Lower lobe of right lung (tissue), 2 donors: ENCODE measurements around the gene MEI1. TPM values are rescaled to one million over a fixed set of nuclear protein-coding genes. Genes with fewer than 3 reads are reported as not detected.
A peak's percentile ranks its signal among the peaks of the same experiment; 100 is the strongest.
"Not testable (repeated sequence)": the region's sequence is repeated elsewhere in the genome, so short reads cannot be mapped to it uniquely, and the experiment has no call there.

Source experiments
- ATAC-seq, 2 donors: fragments of 200-7000 bp; cut with Tn5 transposase; one replicate each; pipeline ENCODE4 v1.9.1; 2020 to 2022; ENCODE audit warnings: mild to moderate bottlenecking in 2 of 2, moderate library complexity in 2 of 2
- DNase-seq: peaks from one replicate; pipeline ENCODE4 v3.0.0-alpha.2; 2020
- H3K27ac ChIP-seq: fragments of 200-600 bp; one replicate; pipeline ENCODE4 v1.8.0; 2022
- H3K27me3 ChIP-seq: fragments of 200-600 bp; one replicate; pipeline ENCODE4 v1.8.0; 2022; ENCODE audit warnings: low read depth
- H3K36me3 ChIP-seq: fragments of 200-600 bp; one replicate; pipeline ENCODE4 v1.8.0; 2022; ENCODE audit warnings: mild to moderate bottlenecking
- H3K4me1 ChIP-seq: fragments of 200-600 bp; one replicate; pipeline ENCODE4 v1.8.0; 2022
- H3K4me3 ChIP-seq: fragments of 200-600 bp; one replicate; pipeline ENCODE4 v1.8.0; 2022; ENCODE audit warnings: mild to moderate bottlenecking
- H3K9me3 ChIP-seq: fragments of 200-600 bp; one replicate; pipeline ENCODE4 v1.8.0; 2022
- CTCF ChIP-seq: fragments of 200-600 bp; IDR thresholded peaks from one replicate; pipeline ENCODE4 v1.8.0; 2022; ENCODE audit warnings: antibody characterized with exemption, mild to moderate bottlenecking
- intact Hi-C: fragments of 100-400 bp; cut with DNase I; formaldehyde crosslinking; loops from one replicate; pipeline ENCODE4 v1.11.0; 2022
- total RNA-seq: library from RNA; stranded (reverse); fragmentation: NEBNext Ultra II Directional; extraction: Animal tissue kit (Norgen Biotek cat#: 25700); gene quantifications from one replicate; pipeline ENCODE4 v1.2.1, GENCODE V29; 2021
- donor health status: DM: no; HTN: yes; CAD: no; lungs with severe emphysema.

The MEI1 gene
- total RNA-seq, 1 donor from 2014 or later = 4.3 TPM

DNA sequence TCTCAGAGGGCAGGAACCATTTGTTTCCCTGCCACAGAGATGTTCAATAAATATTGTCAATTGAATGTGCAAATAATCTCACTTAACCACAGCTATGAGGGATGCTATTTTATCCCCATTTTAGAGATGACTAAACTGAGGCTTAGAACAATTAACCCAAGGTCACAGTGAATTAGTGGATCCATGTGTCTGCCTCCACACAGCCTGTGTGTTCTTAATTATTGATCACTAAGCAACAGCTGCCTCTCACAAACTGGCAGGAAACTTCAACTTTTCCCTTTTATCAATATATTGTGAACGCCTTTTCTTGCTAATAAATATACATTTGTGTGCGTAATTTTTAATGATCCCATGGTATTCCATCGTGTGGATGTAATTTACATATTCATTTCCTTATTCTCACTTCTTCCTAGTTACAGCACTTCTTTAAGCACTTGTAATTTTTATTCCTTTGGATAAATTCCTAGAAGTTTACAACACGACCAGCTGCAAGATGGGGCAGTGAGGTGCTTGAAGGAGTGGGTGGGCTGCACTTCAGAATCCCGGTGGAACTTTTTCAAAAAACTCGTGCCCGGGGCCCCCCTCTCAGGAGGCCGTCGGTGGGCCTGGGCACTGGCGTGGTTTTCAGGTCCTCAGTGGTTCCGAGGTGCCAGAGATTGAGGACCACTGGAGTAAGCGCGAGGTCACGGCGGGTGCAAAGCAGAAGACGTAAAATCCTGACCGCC, 132.7 kb downstream of the MEI1 start:
- intact Hi-C loops = no loop called here

GRCh38 chr22:41832553-41833368, 133.5 kb downstream of the MEI1 start, which contains the start of gene SREBF2:
Gene SREBF2 (plus strand): TSS chr22:41833105. CDS start chr22:41833271, 166 bp downstream.
- TF ChIP-seq CTCF = peak; percentile 17
- DNase-seq (peak; percentile 100), ATAC-seq (peak; percentile 96 to 98)
- Histone ChIP-seq H3K27me3 (no peaks in the 10 kb centered on the region), H3K9me3 (no peaks in the 10 kb centered on the region), H3K27ac (peak within 1 kb of the TSS; percentile 95), H3K36me3 (peaks cover 17% of the 10 kb centered on the region), H3K4me1 (peaks cover 26% of the 10 kb centered on the region), H3K4me3 (peak within 1 kb of the TSS; percentile 97)
- intact Hi-C loops = no loop called here

More for the DNA sequence above, 132.7 kb downstream of the MEI1 start:
- DNase-seq = no peak
- no peak for ATAC-seq
- Histone ChIP-seq H3K27me3 (no peaks in the 10 kb centered on the region), H3K4me3 (peak overlapping the region; percentile 97), H3K9me3 (no peaks in the 10 kb centered on the region), H3K27ac (peak overlapping the region; percentile 95), H3K36me3 (peaks cover 14% of the 10 kb centered on the region), H3K4me1 (peaks cover 26% of the 10 kb centered on the region)
- TF ChIP-seq CTCF = no peak

- intact Hi-C loops = no loop called here
- peak overlapping the region; percentile 97 for H3K4me3 ChIP-seq
- H3K36me3 ChIP-seq = peaks cover 17% of the 10 kb centered on the region
- DNase-seq = peak; percentile 69
- peaks cover 28% of the 10 kb centered on the region for H3K4me1 ChIP-seq
- peak; percentile 45 to 56 for ATAC-seq
- TF ChIP-seq CTCF = no peak
- peak overlapping the region; percentile 95 for H3K27ac ChIP-seq
- H3K27me3 ChIP-seq = no peaks in the 10 kb centered on the region
- H3K9me3 ChIP-seq = no peaks in the 10 kb centered on the region
These were observed 134.2 kb downstream of the MEI1 start for GRCh38 chr22:41833369-41834004.

- Histone ChIP-seq H3K9me3 (no peaks in the 10 kb centered on the region), H3K27ac (peak overlapping the region; percentile 95), H3K4me3 (peak overlapping the region; percentile 97), H3K27me3 (no peaks in the 10 kb centered on the region), H3K4me1 (peaks cover 34% of the 10 kb centered on the region), H3K36me3 (peaks cover 17% of the 10 kb centered on the region)
- intact Hi-C loops = no loop called here
- no peak for TF ChIP-seq CTCF
- no peak for DNase-seq
- no peak for ATAC-seq
These were observed 135.0 kb downstream of the MEI1 start for GRCh38 chr22:41834005-41834944.

GRCh38 chr22:41835462-41835861, 136.2 kb downstream of the MEI1 start:
- Histone ChIP-seq H3K36me3 (peaks cover 17% of the 10 kb centered on the region), H3K4me1 (peaks cover 35% of the 10 kb centered on the region)
- DNase-seq, H3K4me3 ChIP-seq, ATAC-seq, H3K27me3 ChIP-seq, intact Hi-C loops, H3K27ac ChIP-seq, H3K9me3 ChIP-seq: not testable (repeated sequence)
